Caki2 (cell line): Measurements from ENCODE around the gene NUFIP2. TPM values are rescaled to one million over a fixed set of nuclear protein-coding genes. Genes with fewer than 3 reads are reported as not detected.
"Not testable (repeated sequence)": the region's sequence is repeated elsewhere in the genome, so short reads cannot be mapped to it uniquely, and the experiment has no call there.

ENCODE experiments used
- DNase-seq: peaks from one replicate; pipeline ENCODE4 v3.0.0-alpha.2; 2015; ENCODE audit warnings: low read depth
- in situ Hi-C: cut with HindIII; loops from 2 replicates; pipeline ENCODE4 v1.10.0; 2016; ENCODE audit warnings: low sequenced_read_pairs, low pct_unique_long_range_greater_than_20kb, mixed read lengths
- total RNA-seq: library from RNA; depleted of rRNA; stranded (reverse); fragments of >200 nt; shearing (Covaris generic); gene quantifications from 2 replicates; pipeline ENCODE4 v1.2.3, GENCODE V29; 2014; ENCODE audit warnings: low replicate concordance

NUFIP2 gene
- total RNA-seq, 1 experiment from 2014 or later: 15.1 TPM

DNA sequence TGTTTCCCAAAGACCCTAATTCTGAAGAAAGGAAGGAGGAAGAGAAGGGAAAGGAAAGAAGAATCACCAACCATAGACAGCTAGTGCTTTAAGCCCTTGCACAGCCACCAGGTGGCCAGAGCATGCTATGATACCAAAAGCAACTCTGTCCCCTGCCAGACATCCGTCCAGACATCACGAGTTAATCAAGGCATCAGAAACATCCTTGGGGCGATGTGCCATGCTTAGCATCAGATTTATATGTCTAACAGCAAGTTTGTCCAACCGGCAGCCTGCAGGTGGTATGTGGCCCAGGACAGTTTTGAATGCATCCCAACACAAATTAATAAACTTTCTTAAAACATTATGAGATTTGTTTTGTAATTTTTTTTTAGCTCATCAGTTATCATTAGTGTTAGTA is 50.2 kb downstream of the NUFIP2 start:
- in situ Hi-C loops: no loop called here
- DNase-seq: no peak

GRCh38 chr17:29242790-29243189 is 51.2 kb downstream of the NUFIP2 start:
- no peak for DNase-seq
- in situ Hi-C loops: no loop called here

GRCh38 chr17:29242051-29242450 is 51.9 kb downstream of the NUFIP2 start:
- in situ Hi-C loops: no loop called here
- DNase-seq: no peak

- DNase-seq: peak; percentile 79
- in situ Hi-C loops: no loop called here
Measured at GRCh38 chr17:29240968-29241963, 52.7 kb downstream of the NUFIP2 start.

- DNase-seq: no peak
- in situ Hi-C loops: no loop called here
Measured at GRCh38 chr17:29240477-29240876, 53.5 kb downstream of the NUFIP2 start.

DNA sequence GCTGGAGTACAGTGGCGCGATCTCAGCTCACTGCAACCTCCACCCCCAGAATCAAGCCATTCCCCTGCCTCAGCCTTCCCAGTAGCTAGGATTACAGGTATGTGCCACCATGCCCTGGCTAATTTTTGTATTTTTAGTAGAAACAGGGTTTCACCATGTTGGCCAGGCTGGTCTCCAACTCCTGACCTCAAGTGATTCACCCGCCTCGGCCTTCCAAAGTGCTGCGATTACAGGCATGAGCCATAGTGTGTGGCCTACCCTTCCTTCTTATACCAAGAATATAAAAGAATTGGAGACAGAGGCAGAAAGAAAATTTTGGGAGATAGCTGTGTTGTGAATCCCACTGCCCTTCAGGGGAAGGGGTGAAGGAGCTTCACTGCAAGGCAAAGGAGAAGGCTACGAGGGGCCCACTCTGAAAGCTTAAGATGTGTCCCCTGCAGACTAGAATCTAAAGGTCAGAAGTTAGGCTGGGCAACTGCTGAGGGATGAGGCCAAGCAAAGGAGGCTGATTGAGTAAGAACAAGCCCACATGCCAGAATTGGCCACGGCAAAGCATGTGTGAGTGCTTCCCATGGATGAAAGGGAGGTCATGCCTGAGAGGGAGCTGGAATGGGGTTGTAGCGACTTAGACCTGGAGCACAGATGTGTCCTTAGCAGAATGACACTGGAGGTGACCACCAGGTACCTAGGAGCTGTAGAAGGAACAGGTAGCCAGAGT is 55.7 kb downstream of the NUFIP2 start:
- in situ Hi-C loops: no loop called here
- DNase-seq: no peak

GRCh38 chr17:29237476-29238132 is 56.3 kb downstream of the NUFIP2 start:
- in situ Hi-C loops: no loop called here
- peak; percentile 31 for DNase-seq

GRCh38 chr17:29235904-29236303 is 58.0 kb downstream of the NUFIP2 start:
- no peak for DNase-seq
- in situ Hi-C loops: no loop called here

GRCh38 chr17:29234972-29235371 is 59.0 kb downstream of the NUFIP2 start:
- in situ Hi-C loops, DNase-seq: not testable (repeated sequence)

GRCh38 chr17:29233301-29233700 is 60.6 kb downstream of the NUFIP2 start:
- no peak for DNase-seq
- in situ Hi-C loops: no loop called here

GRCh38 chr17:29225396-29225795 is 68.6 kb downstream of the NUFIP2 start:
- in situ Hi-C loops: no loop called here
- DNase-seq: no peak

DNA sequence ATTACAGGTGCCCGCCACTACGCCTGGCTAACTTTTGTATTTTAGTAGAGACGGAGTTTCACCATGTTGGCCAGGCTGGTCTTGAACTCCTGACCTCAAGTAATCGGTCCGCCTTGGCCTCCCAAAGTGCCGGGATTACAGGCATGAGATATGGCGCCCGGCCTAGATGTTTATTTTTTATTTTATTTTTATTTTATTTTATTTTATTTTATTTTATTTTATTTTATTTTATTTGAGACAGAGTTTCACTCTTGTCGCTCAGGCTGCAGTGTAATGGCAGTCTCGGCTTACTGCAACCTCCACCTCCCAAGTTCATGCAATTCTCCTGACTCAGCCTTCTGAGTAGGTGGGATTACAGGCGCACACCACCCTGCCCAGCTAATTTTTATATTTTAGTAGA is 72.6 kb downstream of the NUFIP2 start:
- in situ Hi-C loops, DNase-seq: not testable (repeated sequence)

GRCh38 chr17:29219378-29220047 is 74.4 kb downstream of the NUFIP2 start:
- in situ Hi-C loops: no loop called here

GRCh38 chr17:29216856-29217255 is 77.1 kb downstream of the NUFIP2 start:
- DNase-seq: no peak
- in situ Hi-C loops: no loop called here

More at GRCh38 chr17:29219378-29220047, 74.4 kb downstream of the NUFIP2 start:
- peak; percentile 68 for DNase-seq

DNA sequence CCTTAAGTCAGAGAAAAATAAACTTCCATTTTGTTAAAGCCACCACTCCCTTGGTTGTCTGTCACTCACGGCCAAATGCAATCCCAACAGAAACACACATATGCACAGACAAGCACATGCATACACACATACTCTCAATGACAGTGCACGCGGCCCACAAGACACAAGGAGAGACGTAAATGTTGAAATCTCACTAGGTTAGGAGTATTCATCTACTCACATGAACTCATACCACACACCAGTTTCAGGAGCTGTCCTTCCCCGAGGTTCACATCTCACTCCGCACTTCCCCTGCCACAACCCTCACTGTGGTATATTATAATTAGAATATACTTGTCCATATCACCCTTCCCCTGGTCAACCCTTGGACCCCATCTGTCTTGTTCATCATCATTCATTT is 77.8 kb downstream of the NUFIP2 start:
- no peak for DNase-seq
- in situ Hi-C loops: no loop called here

DNA sequence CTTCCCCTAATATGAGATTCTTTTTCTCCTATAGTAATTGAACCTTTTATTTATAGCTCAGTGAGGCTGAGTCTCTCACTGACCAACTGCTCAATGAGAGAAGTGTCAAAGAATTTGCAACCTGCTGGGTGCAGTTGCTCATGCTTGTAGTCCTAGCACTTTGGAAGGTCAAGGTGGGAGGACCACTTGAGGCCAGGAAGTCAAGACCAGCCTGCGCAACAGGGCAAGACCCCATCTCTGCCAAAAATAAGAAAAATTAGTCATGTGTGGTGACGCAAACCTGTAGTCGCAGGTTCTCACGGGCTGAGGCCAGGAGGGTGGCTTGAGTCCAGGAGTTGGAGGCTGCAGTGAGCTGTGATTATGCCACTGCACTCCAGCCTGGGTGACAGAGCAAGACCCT is 78.2 kb downstream of the NUFIP2 start:
- in situ Hi-C loops: no loop called here
- no peak for DNase-seq

DNA sequence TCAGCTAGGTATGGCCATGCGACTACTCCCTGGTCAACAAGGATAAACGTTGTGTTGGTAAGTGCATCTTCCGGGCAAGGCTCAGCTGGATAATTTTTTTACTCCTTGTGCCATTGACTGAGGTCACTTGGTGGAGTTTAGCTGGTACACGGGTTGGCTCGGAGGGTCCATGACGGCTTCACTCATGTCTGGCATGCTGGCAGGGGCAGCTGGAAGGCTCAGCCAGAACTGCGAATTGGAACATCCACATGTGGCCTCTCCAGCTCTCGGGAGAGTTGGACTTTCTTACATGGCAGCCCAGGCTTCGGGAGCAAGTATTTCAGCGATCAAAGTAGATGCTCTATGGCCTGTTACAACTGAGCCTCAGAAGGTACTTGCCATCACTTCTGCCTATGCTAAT is 78.8 kb downstream of the NUFIP2 start:
- DNase-seq: no peak
- in situ Hi-C loops: no loop called here
